IMR-90 (cell line): Measurements from ENCODE around the gene SPATA31E1. TPM values are rescaled to one million over a fixed set of nuclear protein-coding genes. Genes with fewer than 3 reads are reported as not detected.
"Not testable (repeated sequence)": the region's sequence is repeated elsewhere in the genome, so short reads cannot be mapped to it uniquely, and the experiment has no call there.

Experiments used
- ATAC-seq: fragments of 200-7000 bp; cut with Tn5 transposase; 2 replicates; pipeline ENCODE4 v1.9.1; 2020; ENCODE audit warnings: low read depth, mild to moderate bottlenecking, moderate library complexity
- BruUV-seq: library from RNA; stranded (reverse); fragments of 400-500 nt; replicated peaks from 2 replicates; lab custom pipeline; 2021; lab: Mats Ljungman, UMichigan
- CTCF ChIA-PET: fragments of 300-600 bp; formaldehyde crosslinking; extraction: SDS; loops from one replicate; lab custom pipeline; 2021; ENCODE audit warnings: antibody characterized with exemption; lab: Yijun Ruan, JAX
- POLR2A ChIA-PET: fragments of 300-600 bp; sonication (Branson Sonifier 250); formaldehyde crosslinking; loops from one replicate; lab custom pipeline; 2022; ENCODE audit warnings: antibody characterized with exemption; ENCODE audit not compliant: unreplicated experiment; lab: Charles Lee
- DNase-seq: peaks from one replicate; pipeline ENCODE4 v3.0.0; 2013
- H2AFZ ChIP-seq: replicated peaks from 2 replicates; pipeline ENCODE3; 2013; ENCODE audit warnings: low read length, mild to moderate bottlenecking; ENCODE audit not compliant: poor library complexity
- H2AK5ac ChIP-seq: 2 replicates; pipeline ENCODE4 v1.6.1; 2013; ENCODE audit warnings: low read depth, low read length, inconsistent platforms
- H2AK9ac ChIP-seq: replicated peaks from 2 replicates; pipeline ENCODE3; 2013; ENCODE audit warnings: mild to moderate bottlenecking, low read depth, low read length, moderate library complexity; ENCODE audit not compliant: poor library complexity
- H2BK120ac ChIP-seq: 2 replicates; pipeline ENCODE4 v1.6.1; 2013; ENCODE audit warnings: low read depth, low read length, inconsistent platforms
- H2BK15ac ChIP-seq: 3 replicates; pipeline ENCODE4 v1.6.1; 2013; ENCODE audit warnings: low read depth, low read length, inconsistent platforms
- H2BK20ac ChIP-seq: 2 replicates; pipeline ENCODE4 v1.6.1; 2013; ENCODE audit warnings: low read depth, mild to moderate bottlenecking, inconsistent platforms, low read length, moderate library complexity
- H2BK5ac ChIP-seq: 2 replicates; pipeline ENCODE4 v1.6.1; 2013; ENCODE audit warnings: mild to moderate bottlenecking, low read depth, low read length, inconsistent platforms; ENCODE audit not compliant: poor library complexity, severe bottlenecking
- H3K14ac ChIP-seq: replicated peaks from 2 replicates; pipeline ENCODE4 v1.6.1; 2013; ENCODE audit warnings: low read depth, low read length, inconsistent platforms
- H3K18ac ChIP-seq: 2 replicates; pipeline ENCODE4 v1.6.1; 2013; ENCODE audit warnings: low read depth, low read length, control low read depth
- H3K23ac ChIP-seq: 2 replicates; pipeline ENCODE4 v1.6.1; 2013; ENCODE audit warnings: low read depth, low read length, inconsistent platforms
- H3K27ac ChIP-seq: 2 replicates; pipeline ENCODE4 v1.5.1; 2013; ENCODE audit warnings: mild to moderate bottlenecking, control low read depth, low read length; ENCODE audit not compliant: insufficient read depth
- H3K27me3 ChIP-seq: 2 replicates; pipeline ENCODE4 v1.6.1; 2013; ENCODE audit warnings: low read length; ENCODE audit not compliant: control insufficient read depth, insufficient read depth
- H3K36me3 ChIP-seq: 2 replicates; pipeline ENCODE4 v1.6.1; 2013; ENCODE audit warnings: low read length, mixed read lengths; ENCODE audit not compliant: control insufficient read depth, insufficient read depth
- H3K4ac ChIP-seq: 2 replicates; pipeline ENCODE4 v1.6.1; 2013; ENCODE audit warnings: low read depth, low read length, inconsistent platforms
- H3K4me1 ChIP-seq: 2 replicates; pipeline ENCODE4 v1.6.1; 2013; ENCODE audit warnings: low read length, mixed read lengths; ENCODE audit not compliant: control insufficient read depth, insufficient read depth
- H3K4me2 ChIP-seq: 2 replicates; pipeline ENCODE4 v1.6.1; 2013; ENCODE audit warnings: low read depth, mild to moderate bottlenecking, control low read depth, low read length, moderate library complexity
- H3K4me3 ChIP-seq: 2 replicates; pipeline ENCODE4 v1.5.1; 2013; ENCODE audit warnings: low read depth, mild to moderate bottlenecking, control low read depth, low read length, moderate library complexity; ENCODE audit not compliant: insufficient read depth
- H3K56ac ChIP-seq: 2 replicates; pipeline ENCODE4 v1.6.1; 2013; ENCODE audit warnings: low read length, inconsistent platforms; ENCODE audit not compliant: insufficient read depth; ENCODE audit errors: extremely low read depth
- H3K79me1 ChIP-seq, 2 experiments: 2 replicates each; pipeline ENCODE4 v1.6.1; 2013; ENCODE audit warnings: low read length in 2 of 2, inconsistent platforms in 1 of 2, low read depth in 1 of 2
- H3K9ac ChIP-seq: 2 replicates; pipeline ENCODE4 v1.6.1; 2013; ENCODE audit warnings: low read depth, low read length, control low read depth
- H3K9me1 ChIP-seq: 2 replicates; pipeline ENCODE4 v1.6.1; 2013; ENCODE audit warnings: low read length, inconsistent platforms; ENCODE audit not compliant: insufficient read depth
- H3K9me3 ChIP-seq: 2 replicates; pipeline ENCODE4 v1.6.1; 2013; ENCODE audit warnings: low read length; ENCODE audit not compliant: control insufficient read depth, insufficient read depth
- H4K20me1 ChIP-seq: 2 replicates; pipeline ENCODE4 v1.6.1; 2013; ENCODE audit warnings: low read length, inconsistent platforms; ENCODE audit not compliant: insufficient read depth
- H4K5ac ChIP-seq: 2 replicates; pipeline ENCODE4 v1.6.1; 2013; ENCODE audit warnings: mild to moderate bottlenecking, low read depth, low read length, control low read depth
- H4K8ac ChIP-seq, 2 experiments: 2 replicates each; pipeline ENCODE4 v1.6.1; 2013; ENCODE audit warnings: low read depth in 2 of 2, low read length in 2 of 2, control low read depth in 1 of 2, inconsistent platforms in 1 of 2
- H4K91ac ChIP-seq: 2 replicates; pipeline ENCODE4 v1.6.1; 2013; ENCODE audit warnings: low read depth, low read length, inconsistent platforms; ENCODE audit not compliant: insufficient read depth
- WGBS, 2 experiments: methylation state at CpG; one replicate each; pipeline versions ENCODE4 v1.1.5 to v1.1.7; 2013; ENCODE audit warnings: missing lambda C conversion rate in 2 of 2; ENCODE audit not compliant: insufficient read length in 1 of 2; ENCODE audit errors: extremely low coverage in 2 of 2; 5-methylcytosine and 5-hydroxymethylcytosine counted together
- dilution Hi-C: fragments of 300-500 bp; cut with HindIII; formaldehyde crosslinking; loops from one replicate; pipeline ENCODE4 v1.14.3; 2018; ENCODE audit warnings: low sequenced_read_pairs; ENCODE audit not compliant: unreplicated experiment
- in situ Hi-C: fragments of 300-500 bp; cut with MboI; formaldehyde crosslinking; loops from 3 replicates; pipeline ENCODE4 v1.14.3; 2019; ENCODE audit warnings: low sequenced_read_pairs, inconsistent platforms, mixed read lengths
- intact Hi-C: fragments of 100-400 bp; cut with micrococcal nuclease; formaldehyde crosslinking; loops from 2 replicates; pipeline ENCODE4 v1.10.0; 2022
- polyA plus RNA-seq, 3 experiments: library from polyadenylated mRNA; depleted of rRNA; stranded (reverse); fragments of >200 nt; gene quantifications; 2 replicates each; pipeline ENCODE4 v1.2.3, GENCODE V29; 2012; ENCODE audit warnings: low replicate concordance in 1 of 3
- total RNA-seq: library from RNA; depleted of rRNA; stranded (reverse); fragments of >200 nt; gene quantifications from 2 replicates; pipeline ENCODE4 v1.2.3, GENCODE V29; 2012

Gene SPATA31E1
- total and polyA plus RNA-seq, 2 of the 4 experiments (the other 2 are of a cell fraction), result 0.03 TPM; not detected in 1

GRCh38 chr9:87921561-87921960, 38.9 kb downstream of the SPATA31E1 start:
- H2BK20ac ChIP-seq, H3K56ac ChIP-seq, H3K9ac ChIP-seq, intact Hi-C loops, H3K9me1 ChIP-seq, H4K5ac ChIP-seq, H3K4me2 ChIP-seq, H3K27me3 ChIP-seq, ATAC-seq, H2BK120ac ChIP-seq, POLR2A ChIA-PET, BruUV-seq, CTCF ChIA-PET, H4K8ac ChIP-seq, H3K9me3 ChIP-seq, H3K27ac ChIP-seq, H3K23ac ChIP-seq, in situ Hi-C loops, H2BK15ac ChIP-seq, H3K4ac ChIP-seq, H3K4me3 ChIP-seq, H3K14ac ChIP-seq, H3K4me1 ChIP-seq, H4K20me1 ChIP-seq, H3K79me1 ChIP-seq, dilution Hi-C loops, H2AFZ ChIP-seq, H2AK5ac ChIP-seq, H4K91ac ChIP-seq, DNase-seq, H3K36me3 ChIP-seq, H3K18ac ChIP-seq, H2BK5ac ChIP-seq, H2AK9ac ChIP-seq: not testable (repeated sequence)
- no CpG with 5 or more reads among the region's 8 CpGs for WGBS, 2 experiments

- H3K23ac ChIP-seq, H2AK9ac ChIP-seq, H3K9ac ChIP-seq, DNase-seq, H2BK20ac ChIP-seq, POLR2A ChIA-PET, H3K4me3 ChIP-seq, H3K18ac ChIP-seq, H4K91ac ChIP-seq, H3K27ac ChIP-seq, H3K4me1 ChIP-seq, H4K5ac ChIP-seq, H3K36me3 ChIP-seq, H2AFZ ChIP-seq, H3K79me1 ChIP-seq, H3K27me3 ChIP-seq, in situ Hi-C loops, H3K4ac ChIP-seq, BruUV-seq, H3K4me2 ChIP-seq, CTCF ChIA-PET, intact Hi-C loops, H3K9me1 ChIP-seq, H2AK5ac ChIP-seq, H2BK15ac ChIP-seq, H3K9me3 ChIP-seq, H3K14ac ChIP-seq, H2BK5ac ChIP-seq, H3K56ac ChIP-seq, H2BK120ac ChIP-seq, dilution Hi-C loops, ATAC-seq, H4K20me1 ChIP-seq, H4K8ac ChIP-seq: not testable (repeated sequence)
- 79% methylated on average over 4 of the region's 10 CpGs; no CpG with 5 or more reads in 1 of the 2 experiments for WGBS, 2 experiments
Observed at GRCh38 chr9:87923012-87923411, 40.3 kb downstream of the SPATA31E1 start.
